Measurements from ENCODE around the gene CACNB2.

- TF ChIP-seq CTCF (IDR thresholded peaks at IDR 0.05) (no peak), EZH2phosphoT487 (IDR thresholded peaks at IDR 0.05) (no peak), EZH2 (IDR thresholded peaks at IDR 0.05) (no peak)
Measured at GRCh38 chr10:18539335-18539734, 399.1 kb downstream of the CACNB2 start.

Measured in neural progenitor cell (in vitro differentiated cells).